ENCODE data around the gene CNTN1. TPM values are rescaled to one million over a fixed set of nuclear protein-coding genes. Genes with fewer than 3 reads are reported as not detected.

Gene CNTN1
- total RNA-seq, 4 donors from 2014 or later, result 7.5 to 34.2 (median 19.4) TPM

- 94 to 97% methylated on average over 1 of the region's 1 CpG for WGBS, 2 donors
- intact Hi-C loops (cut with DNase I; ENCODE audit: low total_unique reads), result no loop called here
- TF ChIP-seq, protein P1, sequence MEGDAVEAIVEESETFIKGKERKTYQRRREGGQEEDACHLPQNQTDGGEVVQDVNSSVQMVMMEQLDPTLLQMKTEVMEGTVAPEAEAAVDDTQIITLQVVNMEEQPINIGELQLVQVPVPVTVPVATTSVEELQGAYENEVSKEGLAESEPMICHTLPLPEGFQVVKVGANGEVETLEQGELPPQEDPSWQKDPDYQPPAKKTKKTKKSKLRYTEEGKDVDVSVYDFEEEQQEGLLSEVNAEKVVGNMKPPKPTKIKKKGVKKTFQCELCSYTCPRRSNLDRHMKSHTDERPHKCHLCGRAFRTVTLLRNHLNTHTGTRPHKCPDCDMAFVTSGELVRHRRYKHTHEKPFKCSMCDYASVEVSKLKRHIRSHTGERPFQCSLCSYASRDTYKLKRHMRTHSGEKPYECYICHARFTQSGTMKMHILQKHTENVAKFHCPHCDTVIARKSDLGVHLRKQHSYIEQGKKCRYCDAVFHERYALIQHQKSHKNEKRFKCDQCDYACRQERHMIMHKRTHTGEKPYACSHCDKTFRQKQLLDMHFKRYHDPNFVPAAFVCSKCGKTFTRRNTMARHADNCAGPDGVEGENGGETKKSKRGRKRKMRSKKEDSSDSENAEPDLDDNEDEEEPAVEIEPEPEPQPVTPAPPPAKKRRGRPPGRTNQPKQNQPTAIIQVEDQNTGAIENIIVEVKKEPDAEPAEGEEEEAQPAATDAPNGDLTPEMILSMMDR (IDR thresholded peaks at IDR 0.05), result no peak
- TF ChIP-seq POLR2A (IDR thresholded peaks at IDR 0.05), result no peak
- no peak for DNase-seq (ENCODE audit: low spot score in 2 of 2)
- no peak overlapping the region for H3K4me3 ChIP-seq (ENCODE audit: low read depth, poor library complexity, severe bottlenecking)
These were observed 319.7 kb downstream of the CNTN1 start for GRCh38 chr12:41011939-41012338.

GRCh38 chr12:41013881-41014642 lies 321.8 kb downstream of the CNTN1 start:
- TF ChIP-seq, protein P1 (IDR thresholded peaks at IDR 0.05), result no peak
- no peak for TF ChIP-seq POLR2A (IDR thresholded peaks at IDR 0.05)
- intact Hi-C loops (cut with DNase I; ENCODE audit: low total_unique reads), result no loop called here
- no peak for DNase-seq (ENCODE audit: low spot score in 2 of 2)
- H3K4me3 ChIP-seq (ENCODE audit: low read depth, poor library complexity, severe bottlenecking), result no peak overlapping the region
- 64 to 67% methylated on average over 1 of the region's 1 CpG for WGBS, 2 donors

DNA sequence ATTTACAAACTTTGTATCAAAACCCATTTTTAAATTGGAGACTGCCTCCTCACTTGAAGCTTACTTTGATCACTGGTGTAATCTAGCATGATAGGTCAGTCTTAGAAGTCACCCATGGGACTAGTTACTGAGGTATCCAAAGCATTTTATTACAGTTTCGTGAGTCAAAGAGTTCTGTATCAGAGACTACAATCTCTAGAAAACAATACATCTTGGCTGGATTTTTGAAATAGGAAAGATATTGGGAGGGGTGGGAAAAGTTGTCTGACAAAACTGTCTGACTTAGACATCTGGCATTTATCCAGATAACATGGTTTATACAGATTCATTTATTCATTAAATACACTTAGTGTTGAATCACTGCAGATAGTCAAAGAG lies 322.4 kb downstream of the CNTN1 start:
- 40 to 48% methylated on average over 1 of the region's 1 CpG for WGBS, 2 donors
- H3K4me3 ChIP-seq (ENCODE audit: low read depth, poor library complexity, severe bottlenecking), result no peak overlapping the region
- intact Hi-C loops (cut with DNase I; ENCODE audit: low total_unique reads), result no loop called here
- DNase-seq (ENCODE audit: low spot score in 2 of 2), result no peak
- no peak for TF ChIP-seq POLR2A (IDR thresholded peaks at IDR 0.05)
- TF ChIP-seq, protein P1 (IDR thresholded peaks at IDR 0.05), result no peak

DNA sequence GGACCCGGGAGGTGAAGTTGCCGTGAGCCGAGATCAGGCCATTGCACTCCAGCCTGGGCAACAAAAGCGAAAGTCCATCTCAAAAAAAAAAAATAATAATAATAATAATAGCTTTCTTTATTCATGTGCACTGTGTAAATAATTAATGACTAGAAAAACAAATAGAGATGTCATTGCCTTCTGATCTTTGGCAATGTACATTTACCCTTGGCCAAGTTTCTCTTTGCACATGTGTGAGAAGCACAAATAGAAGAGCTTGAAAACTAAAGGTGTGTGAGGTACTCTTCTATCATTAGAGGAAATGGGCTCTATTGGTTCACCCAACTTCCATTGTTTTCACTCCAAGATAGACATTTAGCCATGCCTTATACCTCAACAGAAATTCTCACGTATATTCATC lies 325.8 kb downstream of the CNTN1 start:
- TF ChIP-seq POLR2A (IDR thresholded peaks at IDR 0.05), result no peak
- TF ChIP-seq, protein P1 (IDR thresholded peaks at IDR 0.05), result no peak
- DNase-seq (ENCODE audit: low spot score in 2 of 2), result no peak
- 93 to 95% methylated on average over 5 of the region's 5 CpGs for WGBS, 2 donors
- no peak overlapping the region for H3K4me3 ChIP-seq (ENCODE audit: low read depth, poor library complexity, severe bottlenecking)
- intact Hi-C loops (cut with DNase I; ENCODE audit: low total_unique reads), result no loop called here

GRCh38 chr12:41019461-41019860 lies 327.2 kb downstream of the CNTN1 start:
- DNase-seq (ENCODE audit: low spot score in 2 of 2), result no peak
- TF ChIP-seq, protein P1 (IDR thresholded peaks at IDR 0.05), result no peak
- no peak for TF ChIP-seq POLR2A (IDR thresholded peaks at IDR 0.05)
- no peak overlapping the region for H3K4me3 ChIP-seq (ENCODE audit: low read depth, poor library complexity, severe bottlenecking)
- intact Hi-C loops (cut with DNase I; ENCODE audit: low total_unique reads), result no loop called here

GRCh38 chr12:41023836-41024235 lies 331.6 kb downstream of the CNTN1 start:
- 33 to 47% methylated on average over 1 of the region's 1 CpG for WGBS, 2 donors

More at GRCh38 chr12:41023836-41024235, 331.6 kb downstream of the CNTN1 start:
- no peak for DNase-seq (ENCODE audit: low spot score in 2 of 2)
- TF ChIP-seq, protein P1 (IDR thresholded peaks at IDR 0.05), result no peak
- TF ChIP-seq POLR2A (IDR thresholded peaks at IDR 0.05), result no peak
- intact Hi-C loops (cut with DNase I; ENCODE audit: low total_unique reads), result no loop called here
- H3K4me3 ChIP-seq (ENCODE audit: low read depth, poor library complexity, severe bottlenecking), result no peak overlapping the region

Data from lower leg skin (tissue), 4 donors.